Activated naive CD4-positive, alpha-beta T cell treated with Interleukin-2 at 50 U/mL for 16 hours (primary cell): ENCODE data around the gene GALK2.

Experiments
- DNase-seq: peaks from one replicate; pipeline ENCODE4 v3.0.0-alpha.2; 2020

GALK2 gene

DNA sequence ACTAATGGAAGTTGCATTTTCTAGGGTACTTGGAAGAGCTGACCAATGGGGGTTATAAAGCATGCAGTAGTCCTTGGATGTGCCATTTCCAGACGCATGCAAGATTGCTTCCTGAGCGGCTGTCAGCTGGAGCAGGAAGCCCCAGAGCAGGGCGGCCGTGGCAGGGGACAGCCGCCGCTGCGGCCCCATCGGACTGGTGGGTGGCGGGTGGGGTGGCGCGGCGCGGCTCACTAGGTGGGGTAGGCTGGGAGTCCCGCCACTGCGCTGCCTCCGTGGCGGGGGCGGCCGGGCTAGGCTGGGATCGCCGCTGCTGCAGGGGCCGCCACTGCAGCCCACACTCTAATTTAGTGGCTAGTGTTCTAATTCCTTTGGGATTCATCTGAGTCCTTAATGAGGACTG, 196.4 kb downstream of the GALK2 start:
- no peak for DNase-seq

GRCh38 chr15:49370782-49371181, 200.7 kb downstream of the GALK2 start:
- DNase-seq, result no peak

- no peak for DNase-seq
These were observed 202.3 kb downstream of the GALK2 start for GRCh38 chr15:49372366-49372765.

DNA sequence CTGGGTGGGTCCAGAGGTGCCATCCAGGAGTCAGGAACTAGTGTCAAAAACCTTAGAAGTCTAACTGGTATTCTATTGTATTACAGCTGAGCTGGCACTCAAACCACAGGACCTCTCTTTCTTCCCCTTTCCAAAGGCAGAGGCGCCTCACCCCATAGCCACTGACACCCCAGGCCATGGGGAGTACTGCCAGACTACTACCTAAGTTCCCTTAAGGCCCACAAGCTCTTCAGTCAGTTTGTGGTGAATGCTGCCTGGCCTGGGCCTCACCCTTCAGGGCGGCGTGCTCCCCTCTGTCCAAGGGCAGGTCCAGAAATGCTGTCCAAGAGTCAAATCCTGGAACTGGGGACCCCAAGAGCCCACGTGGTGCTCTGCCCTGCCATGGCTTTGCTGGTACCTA, 209.9 kb downstream of the GALK2 start:
- DNase-seq, result no peak

DNA sequence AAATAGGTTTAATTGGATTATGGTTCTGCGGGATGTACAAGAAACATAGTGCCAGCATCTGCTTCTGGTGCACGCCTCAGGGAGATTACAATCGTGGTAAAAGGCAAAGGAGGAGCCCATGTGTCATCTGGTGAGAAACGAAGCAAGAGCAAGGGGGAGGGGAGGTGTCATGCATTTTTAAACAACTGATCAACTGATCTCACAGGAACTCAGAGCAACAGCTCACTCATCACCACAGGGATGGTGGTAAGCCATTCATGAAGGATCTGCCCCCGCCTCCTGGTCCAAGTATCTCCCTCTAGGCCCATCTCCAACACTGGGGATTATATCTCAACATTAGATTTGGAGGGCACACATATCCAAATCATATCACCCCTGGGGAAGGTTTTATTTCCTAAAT, 210.9 kb downstream of the GALK2 start:
- no peak for DNase-seq
